Neural cell (in vitro differentiated cells): Measurements from ENCODE around the gene NOTCH2. TPM values are rescaled to one million over a fixed set of nuclear protein-coding genes. Genes with fewer than 3 reads are reported as not detected.
A peak's percentile ranks its signal among the peaks of the same experiment; 100 is the strongest.

Experiments
- H2AFZ ChIP-seq: fragments of 200-600, 300-800 bp; sonication (generic), shearing (Covaris generic); 2 replicates; pipeline ENCODE4 v1.6.0; 2014; ENCODE audit warnings: low read depth, mild to moderate bottlenecking, antibody characterized with exemption, low read length, moderate library complexity
- H3F3A ChIP-seq: fragments of 200-600 bp; shearing (Covaris generic); 2 replicates; pipeline ENCODE4 v1.6.1; 2016; ENCODE audit warnings: mild to moderate bottlenecking, moderate library complexity, mixed read lengths, antibody characterized with exemption, low read length; ENCODE audit not compliant: insufficient read depth, poor library complexity, severe bottlenecking
- H3K27ac ChIP-seq: fragments of 200-600, 300-800 bp; sonication (generic), shearing (Covaris generic); 2 replicates; pipeline ENCODE4 v1.5.1; 2014; ENCODE audit warnings: mild to moderate bottlenecking, low read length, moderate library complexity
- H3K27me3 ChIP-seq: fragments of 300-800, 200-600 bp; sonication (generic), shearing (Covaris generic); 2 replicates; pipeline ENCODE4 v1.6.0; 2014; ENCODE audit warnings: mild to moderate bottlenecking, low read depth, low read length, moderate library complexity; ENCODE audit not compliant: insufficient read depth
- H3K36me3 ChIP-seq: fragments of 300-800, 200-600 bp; sonication (generic), shearing (Covaris generic); 2 replicates; pipeline ENCODE4 v1.5.1; 2014; ENCODE audit warnings: mild to moderate bottlenecking, antibody characterized with exemption, low read length, moderate library complexity; ENCODE audit not compliant: insufficient read depth
- H3K4me2 ChIP-seq: fragments of 300-800, 200-600 bp; sonication (generic), shearing (Covaris generic); 2 replicates; pipeline ENCODE4 v1.6.0; 2014; ENCODE audit warnings: mild to moderate bottlenecking, low read length
- H3K4me3 ChIP-seq: fragments of 300-800, 200-600 bp; sonication (generic), shearing (Covaris generic); 2 replicates; pipeline ENCODE4 v1.5.1; 2014; ENCODE audit warnings: mild to moderate bottlenecking, low read length, moderate library complexity
- H3K79me2 ChIP-seq: fragments of 200-600 bp; shearing (Covaris generic); replicated peaks from 2 replicates; pipeline ENCODE4 v1.6.0; 2014; ENCODE audit warnings: mild to moderate bottlenecking, low read length, moderate library complexity; ENCODE audit not compliant: insufficient read depth
- H3K9ac ChIP-seq: fragments of 300-800, 200-600 bp; sonication (generic), shearing (Covaris generic); 2 replicates; pipeline ENCODE4 v1.6.1; 2016; ENCODE audit warnings: mild to moderate bottlenecking, low read length, mixed read lengths
- H3K9me2 ChIP-seq: fragments of 200-600 bp; shearing (Covaris generic); 2 replicates; pipeline ENCODE4 v1.6.1; 2016; ENCODE audit warnings: mild to moderate bottlenecking, low read length, mixed read lengths; ENCODE audit not compliant: insufficient read depth
- H3K9me3 ChIP-seq: fragments of 200-600, 300-800 bp; sonication (generic), shearing (Covaris generic); 2 replicates; pipeline ENCODE4 v1.6.1; 2016; ENCODE audit warnings: mild to moderate bottlenecking, mixed run types, low read length, moderate library complexity, mixed read lengths
- H4K20me1 ChIP-seq: fragments of 200-600 bp; shearing (Covaris generic); 2 replicates; pipeline ENCODE4 v1.6.1; 2016; ENCODE audit warnings: mild to moderate bottlenecking, mixed run types; ENCODE audit not compliant: insufficient read depth
- CTCF ChIP-seq: fragments of 450-650 bp; IDR thresholded peaks from 2 replicates; pipeline ENCODE4 v1.5.1; 2014; ENCODE audit warnings: antibody characterized with exemption, mild to moderate bottlenecking, moderate library complexity; ENCODE audit not compliant: poor library complexity, severe bottlenecking
- POLR2AphosphoS5 ChIP-seq: IDR thresholded peaks from 2 replicates; pipeline ENCODE4 v1.6.1; 2012
- RAD21 ChIP-seq: fragments of 450-650 bp; conservative IDR thresholded peaks from 2 replicates; pipeline ENCODE4 v1.6.1; 2014; ENCODE audit warnings: antibody characterized with exemption, mild to moderate bottlenecking, moderate library complexity
- REST ChIP-seq: IDR thresholded peaks from 2 replicates; pipeline ENCODE4 v1.6.1; 2012; ENCODE audit warnings: borderline replicate concordance
- SMC3 ChIP-seq: fragments of 450-650 bp; conservative IDR thresholded peaks from 2 replicates; pipeline ENCODE4 v1.6.1; 2014; ENCODE audit warnings: antibody characterized with exemption, mild to moderate bottlenecking, moderate library complexity; ENCODE audit not compliant: poor library complexity
- polyA plus RNA-seq: library from polyadenylated mRNA; depleted of rRNA; stranded (reverse); fragments of >200 nt; gene quantifications from 2 replicates; pipeline ENCODE4 v1.2.3, GENCODE V29; 2014

The NOTCH2 gene
- polyA plus RNA-seq, 1 donor from 2014 or later = 0.73 TPM

DNA sequence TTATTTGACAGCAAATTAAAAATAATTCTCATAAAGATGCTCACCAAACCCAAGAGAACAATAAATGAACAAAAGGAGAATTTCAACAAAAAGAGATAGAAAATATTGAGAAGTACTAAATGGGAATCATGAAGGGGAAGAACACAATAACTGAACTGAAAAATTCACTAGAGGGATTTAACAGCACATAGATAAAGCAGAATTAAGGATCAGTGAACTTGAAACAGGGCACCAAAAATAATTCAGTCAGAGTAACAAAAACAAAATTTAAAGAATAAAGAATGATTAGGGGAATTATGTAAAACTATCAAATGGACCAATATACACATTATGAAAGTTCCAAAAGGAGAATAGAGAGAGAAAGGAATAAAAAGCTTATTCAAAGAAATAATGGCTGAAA lies 181.0 kb downstream of the NOTCH2 start:
- TF ChIP-seq RAD21 (no peak), REST (no peak)

GRCh38 chr1:119887427-119887826 lies 182.0 kb downstream of the NOTCH2 start:
- no peaks in the 10 kb centered on the region for H3F3A ChIP-seq
- H3K4me3 ChIP-seq = no peak overlapping the region
- TF ChIP-seq SMC3 = no peak
- H3K9me3 ChIP-seq = peaks cover 5% of the 10 kb centered on the region
- no peak overlapping the region for H3K4me2 ChIP-seq
- H3K79me2 ChIP-seq = no peaks in the 10 kb centered on the region
- no peaks in the 10 kb centered on the region for H3K27me3 ChIP-seq
- H4K20me1 ChIP-seq = no peaks in the 10 kb centered on the region
- no peak overlapping the region for H3K27ac ChIP-seq
- no peaks in the 10 kb centered on the region for H3K9me2 ChIP-seq
- H3K36me3 ChIP-seq = no peaks in the 10 kb centered on the region
- no peak overlapping the region for H2AFZ ChIP-seq
- no peak overlapping the region for H3K9ac ChIP-seq

More for the DNA sequence above, 181.0 kb downstream of the NOTCH2 start:
- Histone ChIP-seq H3K27ac (no peak overlapping the region), H2AFZ (no peak overlapping the region), H3K9me3 (peaks cover 5% of the 10 kb centered on the region), H3K4me3 (no peak overlapping the region), H3K4me2 (no peak overlapping the region), H3K79me2 (no peaks in the 10 kb centered on the region), H3K9me2 (no peaks in the 10 kb centered on the region), H3K9ac (no peak overlapping the region), H3K36me3 (no peaks in the 10 kb centered on the region), H4K20me1 (no peaks in the 10 kb centered on the region), H3K27me3 (no peaks in the 10 kb centered on the region), H3F3A (no peaks in the 10 kb centered on the region)

DNA sequence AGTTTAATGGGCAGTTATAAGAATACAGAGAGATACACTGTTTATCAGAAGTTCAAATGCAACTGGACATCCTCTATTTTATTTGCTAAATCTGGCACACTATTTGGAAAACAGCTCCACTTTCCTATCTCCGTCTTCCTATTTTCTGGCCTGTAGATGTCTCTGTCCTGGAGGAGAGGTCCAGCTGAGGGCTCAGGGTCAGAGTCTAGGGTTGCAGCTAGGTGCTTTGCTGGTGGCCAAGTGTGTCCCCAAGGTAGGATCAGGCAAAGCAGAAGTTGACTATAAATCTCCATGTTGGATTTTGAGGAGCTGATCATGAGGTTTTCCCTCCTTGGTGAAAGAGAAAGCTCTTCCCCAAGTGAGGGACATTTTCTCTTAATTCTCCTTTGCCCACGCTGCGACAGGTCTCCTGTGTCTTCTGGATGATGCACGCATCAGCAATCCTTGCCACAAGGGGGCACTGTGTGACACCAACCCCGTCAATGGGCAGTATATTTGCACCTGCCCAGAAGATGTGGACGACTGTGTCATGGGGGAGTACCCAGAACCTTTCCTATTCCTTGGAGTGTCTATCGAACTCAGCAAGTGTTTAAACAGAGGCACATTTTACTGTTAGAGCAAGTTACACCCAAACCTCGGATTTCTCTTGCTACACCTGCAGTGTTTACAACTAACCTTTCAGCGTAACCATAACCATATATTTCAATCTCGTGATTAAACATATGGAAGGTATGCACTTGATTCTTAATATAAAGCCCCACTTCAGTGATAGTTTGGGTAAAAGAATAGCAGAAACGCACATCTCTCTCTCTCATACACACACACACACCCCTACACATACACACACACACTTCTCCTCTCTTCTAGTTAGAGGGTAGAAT lies 183.3 kb downstream of the NOTCH2 start:
- H3F3A ChIP-seq = no peaks in the 10 kb centered on the region
- no peaks in the 10 kb centered on the region for H3K36me3 ChIP-seq
- no peak overlapping the region for H3K9ac ChIP-seq
- H3K4me2 ChIP-seq = no peak overlapping the region
- no peaks in the 10 kb centered on the region for H3K27me3 ChIP-seq
- TF ChIP-seq POLR2AphosphoS5 (no peak), CTCF (peak; percentile 14)
- H3K4me3 ChIP-seq = no peak overlapping the region
- no peak overlapping the region for H3K27ac ChIP-seq
- no peak overlapping the region for H2AFZ ChIP-seq
- H3K9me3 ChIP-seq = peaks cover 5% of the 10 kb centered on the region
- no peaks in the 10 kb centered on the region for H3K79me2 ChIP-seq
- no peaks in the 10 kb centered on the region for H3K9me2 ChIP-seq
- no peaks in the 10 kb centered on the region for H4K20me1 ChIP-seq
